ENCODE data around the gene CXXC5.
"Not testable (repeated sequence)": the region's sequence is repeated elsewhere in the genome, so short reads cannot be mapped to it uniquely, and the experiment has no call there.

The CXXC5 gene

DNA sequence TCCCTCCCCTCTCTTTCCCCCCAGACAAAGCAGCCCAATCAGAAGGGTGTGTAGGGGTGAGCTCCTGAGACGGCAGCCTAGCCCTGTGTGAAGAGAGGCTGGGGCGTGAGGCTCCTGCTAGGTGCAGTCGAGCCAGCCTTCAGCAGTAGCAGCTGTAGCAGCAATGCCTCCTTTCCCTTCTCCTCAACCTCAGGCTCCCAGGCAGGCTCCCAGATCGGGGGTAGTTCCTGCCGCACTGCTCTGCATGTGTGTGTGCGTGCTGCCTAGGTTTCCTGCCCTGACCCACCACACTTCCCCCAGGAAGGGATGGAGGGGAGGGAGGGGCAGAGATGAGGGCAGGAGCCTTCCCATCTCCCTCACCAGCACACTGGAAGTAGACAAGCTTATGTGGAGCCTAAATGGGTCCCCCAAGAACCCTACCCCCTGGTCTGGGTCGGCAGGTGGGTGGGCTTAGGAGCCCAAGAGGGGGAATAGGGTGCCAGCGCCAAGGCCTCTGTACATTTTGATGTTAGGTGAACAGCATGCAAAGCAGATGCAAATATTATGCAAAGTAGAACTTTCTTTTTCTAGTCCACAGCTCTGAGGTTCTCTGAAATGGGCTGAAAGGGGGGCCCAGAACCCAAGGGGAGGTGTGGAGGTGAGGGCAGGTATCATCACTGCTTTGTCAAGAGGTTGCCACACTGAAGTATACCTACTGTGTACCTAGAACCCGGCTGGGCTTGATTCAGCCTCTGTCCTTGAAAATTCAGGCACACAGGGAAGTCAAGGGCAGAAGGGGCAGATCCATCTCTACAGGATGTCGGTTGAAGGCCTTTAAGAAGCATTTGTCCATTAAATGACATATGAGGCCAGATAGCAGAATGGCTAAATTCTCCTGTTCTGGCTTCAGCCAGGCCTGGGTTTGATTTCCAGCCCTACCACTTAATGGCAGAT lies 57.8 kb downstream of the CXXC5 start:
- in situ Hi-C loops (cut with HindIII; ENCODE audit: low pct_unique_long_range_greater_than_20kb, low sequenced_read_pairs) = no loop called here
- no peak for TF ChIP-seq JUND (IDR thresholded peaks at IDR 0.05; ENCODE audit: low read depth)
- no peak for DNase-seq (ENCODE audit: low read depth in 1 of 2, low spot score in 1 of 2)

DNA sequence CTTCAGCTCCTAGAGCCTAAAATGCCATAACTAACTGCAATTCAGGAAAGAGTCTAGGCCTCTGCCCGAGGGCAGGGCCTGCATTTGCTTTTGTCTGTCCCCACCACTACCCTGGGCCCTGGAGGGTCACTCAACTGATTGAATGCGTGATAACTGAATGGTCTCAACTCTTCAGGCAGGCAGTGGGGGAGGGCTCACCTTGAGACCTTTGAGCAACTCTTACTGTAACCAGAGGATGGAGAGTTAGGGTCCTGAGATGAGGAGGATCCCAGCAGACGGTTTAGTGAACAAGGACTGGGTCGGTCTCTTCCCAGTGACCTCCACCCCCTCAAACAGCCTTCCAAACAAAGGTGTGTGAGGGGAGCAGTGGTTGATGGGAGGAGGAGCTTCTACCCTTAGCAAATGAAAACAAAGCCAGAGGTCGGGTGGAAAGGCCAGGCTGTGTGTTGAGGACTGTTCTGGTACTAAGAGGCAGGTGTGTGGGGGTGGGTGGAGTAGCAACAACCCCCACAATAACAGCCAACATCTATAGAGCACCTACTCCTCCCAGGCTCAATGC lies 59.4 kb downstream of the CXXC5 start:
- in situ Hi-C loops (cut with HindIII; ENCODE audit: low pct_unique_long_range_greater_than_20kb, low sequenced_read_pairs) = no loop called here
- no peak for DNase-seq (ENCODE audit: low read depth in 1 of 2, low spot score in 1 of 2)
- TF ChIP-seq JUND (IDR thresholded peaks at IDR 0.05; ENCODE audit: low read depth) = no peak

DNA sequence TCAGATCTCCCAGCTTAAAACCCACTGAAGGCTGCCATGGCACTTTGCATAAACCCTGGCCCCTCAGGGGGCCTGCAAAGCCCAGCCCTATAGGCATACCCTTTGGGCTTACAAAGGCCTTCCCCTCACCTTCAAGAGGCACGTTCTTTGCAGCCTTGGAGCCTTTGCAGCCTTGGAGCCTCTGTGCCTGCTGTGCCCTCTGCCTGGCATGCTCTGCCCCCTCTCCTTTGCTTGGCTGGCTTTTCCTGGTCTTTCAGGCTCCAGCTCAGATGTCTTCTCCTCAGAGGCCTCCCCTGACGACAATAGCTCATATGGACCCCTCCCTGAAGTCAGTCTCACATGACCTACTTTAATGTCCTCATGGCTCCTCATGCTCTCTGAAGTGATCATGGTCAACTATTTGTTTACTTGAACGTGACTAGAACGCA lies 60.3 kb downstream of the CXXC5 start:
- in situ Hi-C loops (cut with HindIII; ENCODE audit: low pct_unique_long_range_greater_than_20kb, low sequenced_read_pairs) = no loop called here
- no peak for DNase-seq (ENCODE audit: low read depth in 1 of 2, low spot score in 1 of 2)
- no peak for TF ChIP-seq JUND (IDR thresholded peaks at IDR 0.05; ENCODE audit: low read depth)

DNA sequence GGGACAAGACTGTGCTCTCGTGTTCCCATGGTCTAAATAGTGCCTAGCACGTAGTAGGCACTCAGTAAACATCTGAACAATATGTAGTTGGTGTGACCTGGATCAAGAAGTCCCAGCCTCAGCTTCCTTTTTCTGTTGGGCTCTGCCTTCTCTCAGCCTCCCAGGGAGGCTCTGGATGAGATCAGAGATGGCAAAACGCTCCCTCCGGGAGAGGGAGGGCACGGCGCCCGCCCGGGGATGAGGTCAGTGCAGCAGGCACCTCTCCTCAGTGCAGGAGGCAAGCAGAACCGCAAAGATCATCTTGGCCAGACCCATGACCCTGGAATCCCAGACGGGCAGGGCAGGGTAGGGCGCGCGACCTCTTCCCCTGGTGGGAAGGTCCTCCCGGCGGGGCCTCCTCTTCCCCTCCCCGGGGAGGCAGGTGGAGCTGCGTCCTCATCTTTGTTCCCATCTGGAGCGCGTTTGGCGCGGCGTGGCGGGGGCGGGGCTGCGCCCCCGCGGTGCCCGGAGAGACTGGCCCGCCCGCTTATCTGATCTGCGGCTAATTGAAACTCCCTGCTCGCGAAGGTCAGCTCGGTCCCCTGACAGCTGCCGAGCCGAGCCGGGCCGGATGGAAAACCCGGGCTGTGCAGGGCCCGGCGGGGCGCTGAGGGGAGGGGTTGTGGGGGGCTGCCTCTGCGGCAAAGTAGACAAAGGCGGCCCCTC lies 60.9 kb downstream of the CXXC5 start:
- no peak for TF ChIP-seq JUND (IDR thresholded peaks at IDR 0.05; ENCODE audit: low read depth)
- DNase-seq (ENCODE audit: low read depth in 1 of 2, low spot score in 1 of 2) = peak in 1 of 2 experiments; percentile 48
- in situ Hi-C loops (cut with HindIII; ENCODE audit: low pct_unique_long_range_greater_than_20kb, low sequenced_read_pairs) = no loop called here

DNA sequence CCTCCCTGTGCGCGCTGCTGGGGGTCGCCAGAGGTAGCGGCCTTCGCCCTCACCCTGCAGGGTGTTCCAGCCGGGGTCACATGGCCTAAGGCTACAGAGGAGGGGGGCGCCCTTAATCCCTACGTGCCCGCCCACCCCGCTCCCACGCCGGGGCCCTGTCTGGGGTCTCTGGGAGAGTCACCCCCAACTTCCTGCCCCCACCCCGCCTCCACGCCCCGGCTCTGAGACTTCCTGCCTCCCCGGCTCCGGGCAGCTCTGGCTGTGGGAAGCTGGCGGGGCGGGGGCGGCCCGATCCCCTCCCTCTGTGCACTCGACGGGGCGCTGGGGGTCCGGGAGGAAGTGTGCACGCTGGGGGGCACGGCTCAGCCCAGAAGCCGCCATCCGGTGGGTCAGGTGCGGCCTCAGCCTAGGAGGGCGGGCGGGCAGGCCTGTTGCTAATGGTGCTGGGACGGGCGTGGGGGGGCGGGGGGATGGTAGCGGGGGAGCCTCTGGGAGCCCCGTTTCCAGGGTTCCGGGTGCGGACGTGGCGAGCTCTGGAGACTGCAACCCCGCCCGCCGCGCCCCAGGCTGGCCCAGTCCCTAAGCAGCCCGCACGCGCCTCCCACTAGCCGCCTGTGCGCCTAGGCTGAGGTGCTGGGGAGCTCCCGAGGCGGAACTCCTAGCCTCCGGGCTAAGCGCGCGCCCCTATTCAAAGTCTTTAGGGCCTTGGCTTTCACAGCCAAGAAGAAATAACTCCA lies 61.6 kb downstream of the CXXC5 start:
- in situ Hi-C loops (cut with HindIII; ENCODE audit: low pct_unique_long_range_greater_than_20kb, low sequenced_read_pairs) = no loop called here
- no peak for TF ChIP-seq JUND (IDR thresholded peaks at IDR 0.05; ENCODE audit: low read depth)
- DNase-seq (ENCODE audit: low read depth in 1 of 2, low spot score in 1 of 2) = no peak

DNA sequence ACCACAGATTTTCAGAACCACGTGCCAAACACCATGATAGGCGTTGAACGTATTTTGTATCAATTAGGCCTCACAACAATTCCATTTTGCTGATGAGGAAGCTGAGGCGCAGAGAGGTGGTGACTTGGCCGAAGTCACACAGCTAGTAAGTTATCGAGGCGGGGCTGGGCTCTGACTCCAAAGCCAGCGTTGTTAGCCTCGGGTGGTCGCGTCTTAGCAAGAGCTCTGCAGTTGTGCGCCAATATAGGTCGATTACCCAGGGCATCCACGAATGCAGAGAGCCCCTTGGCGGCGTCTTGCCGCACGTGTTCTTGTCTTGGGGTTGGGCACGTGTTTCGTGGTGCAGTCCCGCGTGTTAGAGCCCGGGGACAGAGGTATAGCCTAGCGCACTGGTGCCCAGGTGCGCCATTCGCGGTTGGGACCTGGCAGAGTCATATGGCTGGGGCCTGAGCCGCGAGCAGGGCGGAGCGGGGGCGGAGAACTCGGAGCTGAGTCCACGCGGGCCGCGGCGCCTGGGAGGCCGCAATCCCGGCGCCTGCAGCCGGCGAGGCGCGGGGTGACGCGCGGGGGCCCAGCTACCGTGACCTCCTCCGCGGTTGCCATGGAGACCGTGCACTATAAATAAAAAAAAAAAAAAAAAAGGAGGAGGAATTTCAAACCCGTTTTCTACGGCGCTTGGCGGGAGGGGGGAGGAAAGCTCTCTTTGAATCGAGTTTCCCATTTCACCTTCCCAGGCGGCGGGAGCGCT lies 62.3 kb downstream of the CXXC5 start:
- TF ChIP-seq JUND (IDR thresholded peaks at IDR 0.05; ENCODE audit: low read depth) = no peak
- DNase-seq (ENCODE audit: low read depth in 1 of 2, low spot score in 1 of 2) = peak; percentile 56 to 75
- in situ Hi-C loops (cut with HindIII; ENCODE audit: low pct_unique_long_range_greater_than_20kb, low sequenced_read_pairs) = no loop called here

DNA sequence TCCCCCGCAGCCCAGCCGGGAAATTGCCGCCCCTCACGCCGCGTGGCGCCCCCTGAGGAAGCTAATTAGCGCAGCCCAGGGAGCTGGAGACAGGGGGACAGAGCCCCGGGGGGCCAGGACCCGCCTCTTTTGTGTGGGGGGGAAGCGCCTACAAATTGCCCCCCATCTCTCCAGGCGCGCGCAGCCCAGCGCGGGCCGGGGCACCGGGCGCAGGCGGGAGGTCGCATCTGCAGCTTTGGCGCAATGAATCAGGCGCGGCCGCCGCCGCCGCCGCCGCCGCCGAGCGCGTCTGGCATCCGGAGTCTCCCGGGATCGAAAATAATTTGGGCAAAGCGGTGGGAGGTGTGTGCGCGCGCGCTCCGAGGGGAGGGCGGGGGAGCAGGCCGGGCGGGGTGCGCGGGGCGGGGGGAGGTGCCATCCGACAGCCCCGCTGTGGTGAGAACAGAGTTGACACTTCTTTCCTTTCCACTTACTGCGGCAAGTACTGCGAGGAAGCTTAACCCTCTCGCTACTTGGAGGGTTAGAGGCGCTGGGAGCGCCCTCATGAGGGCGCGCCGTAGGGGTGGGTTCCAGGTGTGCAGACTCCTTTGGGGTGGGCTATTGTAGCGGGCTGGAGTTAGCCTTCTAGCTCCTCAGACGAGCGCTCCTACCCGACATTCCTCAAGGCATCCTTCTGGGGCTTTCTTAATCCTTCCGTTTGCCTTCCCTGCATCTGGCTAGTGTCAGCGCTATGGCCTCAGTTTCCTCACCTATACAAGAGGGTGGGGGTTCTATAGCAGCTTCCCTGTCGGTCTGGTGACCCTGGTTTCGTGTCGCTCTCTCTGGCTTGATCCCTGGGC lies 63.1 kb downstream of the CXXC5 start:
- DNase-seq (ENCODE audit: low read depth in 1 of 2, low spot score in 1 of 2) = peak; percentile 30 to 59
- in situ Hi-C loops (cut with HindIII; ENCODE audit: low pct_unique_long_range_greater_than_20kb, low sequenced_read_pairs) = no loop called here
- no peak for TF ChIP-seq JUND (IDR thresholded peaks at IDR 0.05; ENCODE audit: low read depth)

DNA sequence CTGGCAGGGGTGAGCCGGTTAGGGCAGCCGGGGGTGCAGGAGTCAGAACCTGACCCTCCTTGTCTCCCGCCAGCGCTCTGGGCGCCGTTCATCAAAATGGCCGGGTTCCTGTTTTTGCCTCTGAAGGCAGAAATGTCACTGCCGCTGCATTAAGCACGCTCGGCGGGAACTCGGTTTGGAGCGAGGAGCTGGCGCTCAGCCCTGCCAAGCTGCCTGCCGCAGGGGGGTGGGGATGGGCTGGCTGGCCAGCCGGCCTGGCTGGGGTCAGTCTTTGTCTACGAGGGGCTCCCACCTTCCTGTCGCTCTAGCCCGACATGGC lies 63.7 kb downstream of the CXXC5 start:
- in situ Hi-C loops (cut with HindIII; ENCODE audit: low pct_unique_long_range_greater_than_20kb, low sequenced_read_pairs) = no loop called here
- no peak for DNase-seq (ENCODE audit: low read depth in 1 of 2, low spot score in 1 of 2)
- no peak for TF ChIP-seq JUND (IDR thresholded peaks at IDR 0.05; ENCODE audit: low read depth)

DNA sequence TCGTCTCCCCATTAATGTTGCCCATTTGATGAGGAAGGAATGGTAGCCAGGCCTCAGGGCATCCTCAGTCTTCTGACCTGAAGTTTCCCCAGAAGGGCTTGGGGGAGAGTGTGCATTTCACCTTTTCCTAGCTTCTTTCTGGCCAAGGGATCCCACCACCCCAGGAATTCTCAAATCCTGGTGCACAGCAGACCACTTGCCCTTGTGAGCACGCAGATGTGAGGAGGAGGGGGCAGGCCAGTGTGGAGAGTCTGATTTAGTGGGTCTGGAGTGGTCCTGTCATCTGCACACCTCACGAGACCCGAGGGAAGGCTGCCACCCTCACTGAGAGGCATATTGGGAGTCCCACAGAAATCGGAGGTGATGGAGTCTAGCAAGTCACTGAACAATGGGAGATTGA lies 64.3 kb downstream of the CXXC5 start:
- DNase-seq (ENCODE audit: low read depth in 1 of 2, low spot score in 1 of 2) = no peak
- in situ Hi-C loops (cut with HindIII; ENCODE audit: low pct_unique_long_range_greater_than_20kb, low sequenced_read_pairs) = no loop called here
- TF ChIP-seq JUND (IDR thresholded peaks at IDR 0.05; ENCODE audit: low read depth) = no peak

DNA sequence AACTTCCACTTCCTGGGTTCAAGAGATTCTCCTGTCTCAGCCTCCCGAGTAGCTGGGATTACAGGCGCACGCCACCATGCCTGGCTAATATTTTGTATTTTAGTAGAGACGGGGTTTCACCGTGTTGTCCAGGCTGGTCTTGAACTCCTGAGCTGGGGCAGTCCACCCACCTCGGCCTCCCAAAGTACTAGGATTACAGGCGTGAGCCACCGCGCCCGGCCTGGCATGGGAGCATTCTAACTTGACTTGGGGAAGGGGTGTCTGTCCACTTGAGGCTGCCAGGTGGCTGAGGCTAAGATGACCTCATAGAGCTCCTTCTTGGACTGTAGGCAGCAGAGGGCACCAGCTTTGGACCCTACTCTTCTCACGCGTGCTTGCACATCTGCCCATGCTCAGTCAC lies 65.7 kb downstream of the CXXC5 start:
- DNase-seq (ENCODE audit: low read depth in 1 of 2, low spot score in 1 of 2); in situ Hi-C loops (cut with HindIII; ENCODE audit: low pct_unique_long_range_greater_than_20kb, low sequenced_read_pairs): not testable (repeated sequence)

DNA sequence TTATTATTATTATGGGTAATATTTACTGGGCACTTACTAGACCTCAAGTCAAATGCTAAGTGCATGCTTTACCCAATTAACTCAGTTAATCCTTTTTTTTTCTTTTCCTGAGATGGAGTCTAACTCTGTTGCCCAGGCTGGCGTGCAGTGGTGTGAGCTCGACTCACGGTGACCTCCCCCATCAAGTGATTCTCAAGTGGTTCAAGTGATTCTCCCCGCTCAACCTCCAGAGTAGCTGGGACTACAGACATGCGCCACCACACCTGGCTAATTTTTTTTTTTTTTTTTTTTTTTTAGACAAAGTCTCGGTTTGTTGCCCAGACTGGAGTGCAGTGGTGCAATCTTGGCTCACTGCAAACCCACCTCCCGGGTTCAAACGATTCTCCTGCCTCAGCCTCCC lies 69.1 kb downstream of the CXXC5 start:
- TF ChIP-seq JUND (IDR thresholded peaks at IDR 0.05; ENCODE audit: low read depth) = no peak
- in situ Hi-C loops (cut with HindIII; ENCODE audit: low pct_unique_long_range_greater_than_20kb, low sequenced_read_pairs) = no loop called here
- DNase-seq (ENCODE audit: low read depth in 1 of 2, low spot score in 1 of 2) = no peak

DNA sequence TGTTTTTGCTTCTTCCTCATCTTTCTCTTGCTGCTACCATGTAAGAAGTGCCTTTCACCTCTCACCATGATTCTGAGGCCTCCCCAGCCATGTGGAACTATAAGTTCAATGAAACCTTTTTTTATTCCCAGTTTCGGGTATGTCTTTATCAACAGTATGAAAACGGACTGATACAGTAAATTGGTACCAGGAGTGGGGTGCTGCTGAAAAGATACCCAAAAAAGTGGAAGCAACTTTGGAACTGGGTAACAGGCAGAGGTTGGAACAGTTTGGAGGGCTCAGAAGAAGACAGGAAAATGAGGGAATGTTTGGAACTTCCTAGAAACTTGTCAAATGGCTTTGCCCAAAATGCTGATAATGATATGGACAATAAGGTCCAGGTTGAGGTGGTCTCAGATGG lies 70.3 kb downstream of the CXXC5 start:
- DNase-seq (ENCODE audit: low read depth in 1 of 2, low spot score in 1 of 2); in situ Hi-C loops (cut with HindIII; ENCODE audit: low pct_unique_long_range_greater_than_20kb, low sequenced_read_pairs): not testable (repeated sequence)

DNA sequence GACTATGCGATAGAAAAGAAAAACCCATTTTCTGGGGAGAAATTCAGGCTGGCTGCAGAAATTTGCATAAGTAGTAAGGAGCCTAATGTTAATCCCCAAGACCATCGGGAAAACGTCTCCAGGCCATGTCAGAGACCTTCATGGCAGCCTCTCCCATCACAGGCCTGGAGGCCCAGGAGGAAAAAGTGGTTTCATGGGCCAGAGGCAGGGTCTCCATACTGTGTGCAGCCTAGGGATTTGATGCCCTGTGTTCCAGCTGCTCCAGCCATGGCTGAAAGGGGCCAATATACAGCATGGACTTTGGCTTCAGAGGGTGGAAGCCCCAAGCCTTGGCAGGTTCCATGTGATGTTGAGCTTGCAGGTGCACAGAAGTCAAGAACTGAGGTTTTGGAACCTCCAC lies 71.8 kb downstream of the CXXC5 start:
- DNase-seq (ENCODE audit: low read depth in 1 of 2, low spot score in 1 of 2); in situ Hi-C loops (cut with HindIII; ENCODE audit: low pct_unique_long_range_greater_than_20kb, low sequenced_read_pairs): not testable (repeated sequence)

Measured in T47D (cell line).